HCT116 (cell line): Measurements from ENCODE around the gene TXNDC11. TPM values are rescaled to one million over a fixed set of nuclear protein-coding genes. Genes with fewer than 3 reads are reported as not detected.

Source experiments
- ATAC-seq: fragments of 200-7000 bp; cut with Tn5 transposase; 2 replicates; pipeline ENCODE4 v1.9.1; 2020; ENCODE audit warnings: mild to moderate bottlenecking, moderate library complexity
- BruUV-seq: library from RNA; stranded (reverse); fragments of 400-500 nt; replicated peaks from 2 replicates; lab custom pipeline; 2021; lab: Mats Ljungman, UMichigan
- CTCF ChIA-PET: fragments of 300-600 bp; sonication (Branson Sonifier 250); formaldehyde crosslinking; loops from one replicate; lab custom pipeline; 2021; ENCODE audit warnings: antibody characterized with exemption; lab: Charles Lee
- POLR2A ChIA-PET: fragments of 300-600, 350-600 bp; sonication (Branson Sonifier 250); formaldehyde crosslinking; loops from one replicate; lab custom pipeline; 2021; ENCODE audit warnings: antibody characterized with exemption; lab: Charles Lee
- RAD21 ChIA-PET, 2 experiments: fragments of 300-600 bp; sonication (Branson Sonifier 250); formaldehyde crosslinking; loops; one replicate each; lab custom pipeline; 2023; ENCODE audit warnings: low total read pairs in 2 of 2; ENCODE audit not compliant: uncharacterized antibody in 2 of 2, unreplicated experiment in 2 of 2, low non-redundant PET in 1 of 2; lab: Charles Lee
- DNase-seq: peaks from one replicate; pipeline ENCODE4 v3.0.0-alpha.2; 2010; ENCODE audit warnings: low read depth, low spot score
- H2AFZ ChIP-seq: fragments of 200-600 bp; shearing (Covaris generic), sonication (generic); 2 replicates; pipeline ENCODE4 v1.6.1; 2017; ENCODE audit warnings: low read depth, mixed run types, mixed read lengths, antibody characterized with exemption, low read length; ENCODE audit not compliant: poor library complexity, severe bottlenecking
- H3K27ac ChIP-seq: 2 replicates; pipeline ENCODE4 v1.5.1; 2012; ENCODE audit warnings: low read depth, low read length
- H3K27me3 ChIP-seq: fragments of 200-600 bp; sonication (generic); 2 replicates; pipeline ENCODE4 v1.6.1; 2016; ENCODE audit warnings: mixed run types, low read length, mixed read lengths; ENCODE audit not compliant: insufficient read depth
- H3K36me3 ChIP-seq, 2 experiments: fragments of 200-500 bp in 1 of 2; fragments of 200-600 bp in 1 of 2; sonication (Bioruptor generic) in 1 of 2; sonication (generic) in 1 of 2; 2 replicates each; pipeline versions ENCODE4 v1.5.1 to v1.6.1; 2014 to 2016; ENCODE audit warnings: low read length in 2 of 2, inconsistent platforms in 1 of 2, mixed read lengths in 1 of 2, mixed run types in 1 of 2; ENCODE audit not compliant: insufficient read depth in 2 of 2, control insufficient read depth in 1 of 2
- H3K4me1 ChIP-seq, 2 experiments: fragments of 200-600 bp in 1 of 2; sonication (generic) in 1 of 2; 2 replicates each; pipeline versions ENCODE4 v1.5.1 to v1.6.1; 2012 to 2017; ENCODE audit warnings: low read length in 2 of 2, inconsistent platforms in 1 of 2, mild to moderate bottlenecking in 1 of 2, mixed read lengths in 1 of 2, mixed run types in 1 of 2, moderate library complexity in 1 of 2; ENCODE audit not compliant: insufficient read depth in 2 of 2, control insufficient read depth in 1 of 2
- H3K4me2 ChIP-seq: fragments of 200-600 bp; sonication (generic); 2 replicates; pipeline ENCODE4 v1.6.1; 2017; ENCODE audit warnings: mixed run types, low read length, mixed read lengths
- H3K4me3 ChIP-seq, 2 experiments: fragments of 200-600 bp in 1 of 2; sonication (generic) in 1 of 2; replicated peaks in 1 of 2; 2 replicates each; pipeline ENCODE4 v1.5.1; 2011 to 2016; ENCODE audit warnings: low read length in 2 of 2, control low read depth in 1 of 2, low read depth in 1 of 2, mild to moderate bottlenecking in 1 of 2, mixed read lengths in 1 of 2, mixed run types in 1 of 2
- H3K79me2 ChIP-seq: fragments of 200-600 bp; sonication (generic); 2 replicates; pipeline ENCODE4 v1.6.1; 2017; ENCODE audit warnings: mild to moderate bottlenecking, mixed run types, low read length, moderate library complexity, mixed read lengths; ENCODE audit not compliant: insufficient read depth
- H3K9ac ChIP-seq: fragments of 200-600 bp; sonication (generic); 2 replicates; pipeline ENCODE4 v1.6.1; 2016; ENCODE audit warnings: low read length, mixed read lengths
- H3K9me2 ChIP-seq: fragments of 200-600 bp; sonication (generic), shearing (Covaris generic); 2 replicates; pipeline ENCODE4 v1.6.1; 2017; ENCODE audit warnings: mixed run types, mild to moderate bottlenecking, moderate library complexity; ENCODE audit not compliant: insufficient read depth
- H3K9me3 ChIP-seq, 2 experiments: fragments of 200-500 bp in 1 of 2; fragments of 200-600 bp in 1 of 2; sonication (Bioruptor generic) in 1 of 2; sonication (generic) in 1 of 2; 2 replicates each; pipeline ENCODE4 v1.6.1; 2014 to 2017; ENCODE audit warnings: low read length in 2 of 2, mixed read lengths in 2 of 2, inconsistent platforms in 1 of 2, low read depth in 1 of 2, mild to moderate bottlenecking in 1 of 2, mixed run types in 1 of 2, moderate library complexity in 1 of 2; ENCODE audit not compliant: control insufficient read depth in 1 of 2, insufficient read depth in 1 of 2
- H4K20me1 ChIP-seq: fragments of 200-600 bp; sonication (generic), shearing (Covaris generic); 2 replicates; pipeline ENCODE4 v1.6.1; 2017; ENCODE audit warnings: mixed run types, mild to moderate bottlenecking, moderate library complexity; ENCODE audit not compliant: insufficient read depth
- CBX3 ChIP-seq: IDR thresholded peaks from 2 replicates; pipeline ENCODE4 v1.6.1; 2012; ENCODE audit warnings: low read depth
- CTCF ChIP-seq, 3 experiments: fragments of 200-600 bp in 1 of 3; sonication (generic) in 1 of 3; IDR thresholded peaks in 2 of 3; conservative IDR thresholded peaks in 1 of 3; 2 replicates each; pipeline ENCODE4 v1.5.1; 2012 to 2017; ENCODE audit warnings: low read depth in 2 of 3, low read length in 2 of 3, antibody characterized with exemption in 1 of 3, borderline replicate concordance in 1 of 3, control low read depth in 1 of 3, mild to moderate bottlenecking in 1 of 3, mixed read lengths in 1 of 3, mixed run types in 1 of 3, moderate library complexity in 1 of 3; ENCODE audit not compliant: insufficient read depth in 1 of 3
- EGR1 ChIP-seq: IDR thresholded peaks from 2 replicates; pipeline ENCODE4 v1.6.1; 2012; ENCODE audit warnings: low read depth
- ELF1 ChIP-seq: IDR thresholded peaks from 2 replicates; pipeline ENCODE4 v1.6.1; 2012; ENCODE audit warnings: low read depth, borderline replicate concordance
- EZH2 ChIP-seq: fragments of 200-600 bp; sonication (generic); IDR thresholded peaks from 2 replicates; pipeline ENCODE4 v1.6.1; 2017; ENCODE audit warnings: antibody characterized with exemption, mixed run types
- EZH2phosphoT487 ChIP-seq: fragments of 200-600 bp; IDR thresholded peaks from 2 replicates; pipeline ENCODE4 v1.6.1; 2018; ENCODE audit warnings: antibody characterized with exemption, borderline replicate concordance
- FOSL1 ChIP-seq: IDR thresholded peaks from 2 replicates; pipeline ENCODE4 v1.6.1; 2012; ENCODE audit warnings: low read depth
- JUND ChIP-seq: IDR thresholded peaks from 2 replicates; pipeline ENCODE4 v1.6.1; 2012
- POLR2AphosphoS5 ChIP-seq: IDR thresholded peaks from 2 replicates; pipeline ENCODE4 v1.6.1; 2011; ENCODE audit warnings: mild to moderate bottlenecking, low read depth, low read length, moderate library complexity
- RAD21 ChIP-seq: IDR thresholded peaks from 2 replicates; pipeline ENCODE4 v1.6.1; 2012; ENCODE audit warnings: low read depth, mild to moderate bottlenecking
- SP1 ChIP-seq: IDR thresholded peaks from 2 replicates; pipeline ENCODE4 v1.6.1; 2012; ENCODE audit warnings: low read depth
- SRF ChIP-seq: IDR thresholded peaks from 2 replicates; pipeline ENCODE4 v1.6.1; 2012; ENCODE audit warnings: low read depth
- TCF7L2 ChIP-seq: IDR thresholded peaks from 2 replicates; pipeline ENCODE4 v1.7.0; 2011; ENCODE audit warnings: borderline replicate concordance, inconsistent platforms; ENCODE audit not compliant: insufficient read depth, insufficient read length; ENCODE audit errors: extremely low read depth
- intact Hi-C: fragments of 100-400 bp; cut with micrococcal nuclease; formaldehyde crosslinking; loops from 2 replicates; pipeline ENCODE4 v1.10.0; 2022
- total RNA-seq: library from RNA; stranded (reverse); gene quantifications from one replicate; pipeline ENCODE4 v1.2.1, GENCODE V29; 2021; ENCODE audit not compliant: unreplicated experiment
- TF ChIP-seq, protein P1 (sequence below): IDR thresholded peaks from 2 replicates; pipeline ENCODE4 v1.6.1; 2012; ENCODE audit warnings: low read depth
- TF ChIP-seq, protein P2 (sequence below): IDR thresholded peaks from 2 replicates; pipeline ENCODE4 v1.6.1; 2012

The TXNDC11 gene
- total RNA-seq, 1 experiment from 2014 or later: 26.8 TPM

- Histone ChIP-seq H3K27ac (no peak overlapping the region), H3K79me2 (peaks cover 10% of the 10 kb centered on the region), H2AFZ (no peak overlapping the region), H3K4me1 (no peaks in the 10 kb centered on the region), H3K36me3 (peaks cover 9 to 22% of the 10 kb centered on the region in 2 experiments; a peak in 3 of 4 replicates), H3K9me3 (no peaks in the 10 kb centered on the region), H3K9ac (no peak overlapping the region), H4K20me1 (no peaks in the 10 kb centered on the region), H3K4me3 (no peak overlapping the region), H3K4me2 (no peak overlapping the region), H3K27me3 (no peaks in the 10 kb centered on the region), H3K9me2 (no peaks in the 10 kb centered on the region)
- CTCF ChIA-PET: interaction anchor here (0.9 to 1.2 kb wide), 2 partner anchors 187 to 323 kb away, joined by 3 to 4 read pairs; no protein-coding TSS in a partner anchor
- DNase-seq (no peak), ATAC-seq (no peak)
- RAD21 ChIA-PET: no interaction called here
- no peak for TF ChIP-seq SP1
- TF ChIP-seq, protein P1, sequence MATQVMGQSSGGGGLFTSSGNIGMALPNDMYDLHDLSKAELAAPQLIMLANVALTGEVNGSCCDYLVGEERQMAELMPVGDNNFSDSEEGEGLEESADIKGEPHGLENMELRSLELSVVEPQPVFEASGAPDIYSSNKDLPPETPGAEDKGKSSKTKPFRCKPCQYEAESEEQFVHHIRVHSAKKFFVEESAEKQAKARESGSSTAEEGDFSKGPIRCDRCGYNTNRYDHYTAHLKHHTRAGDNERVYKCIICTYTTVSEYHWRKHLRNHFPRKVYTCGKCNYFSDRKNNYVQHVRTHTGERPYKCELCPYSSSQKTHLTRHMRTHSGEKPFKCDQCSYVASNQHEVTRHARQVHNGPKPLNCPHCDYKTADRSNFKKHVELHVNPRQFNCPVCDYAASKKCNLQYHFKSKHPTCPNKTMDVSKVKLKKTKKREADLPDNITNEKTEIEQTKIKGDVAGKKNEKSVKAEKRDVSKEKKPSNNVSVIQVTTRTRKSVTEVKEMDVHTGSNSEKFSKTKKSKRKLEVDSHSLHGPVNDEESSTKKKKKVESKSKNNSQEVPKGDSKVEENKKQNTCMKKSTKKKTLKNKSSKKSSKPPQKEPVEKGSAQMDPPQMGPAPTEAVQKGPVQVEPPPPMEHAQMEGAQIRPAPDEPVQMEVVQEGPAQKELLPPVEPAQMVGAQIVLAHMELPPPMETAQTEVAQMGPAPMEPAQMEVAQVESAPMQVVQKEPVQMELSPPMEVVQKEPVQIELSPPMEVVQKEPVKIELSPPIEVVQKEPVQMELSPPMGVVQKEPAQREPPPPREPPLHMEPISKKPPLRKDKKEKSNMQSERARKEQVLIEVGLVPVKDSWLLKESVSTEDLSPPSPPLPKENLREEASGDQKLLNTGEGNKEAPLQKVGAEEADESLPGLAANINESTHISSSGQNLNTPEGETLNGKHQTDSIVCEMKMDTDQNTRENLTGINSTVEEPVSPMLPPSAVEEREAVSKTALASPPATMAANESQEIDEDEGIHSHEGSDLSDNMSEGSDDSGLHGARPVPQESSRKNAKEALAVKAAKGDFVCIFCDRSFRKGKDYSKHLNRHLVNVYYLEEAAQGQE: no peak
- no TSS peak for BruUV-seq
- POLR2A ChIA-PET: interaction anchor here (0.6 to 0.8 kb wide), 2 partner anchors 12 to 44 kb away, joined by 3 to 4 read pairs; no protein-coding TSS in a partner anchor
- intact Hi-C loops: loop anchor here (10.0 kb wide), 1 partner anchor 754 kb away; no protein-coding TSS in a partner anchor
Measured at GRCh38 chr16:11719171-11719570, 23.5 kb downstream of the TXNDC11 start.

- intact Hi-C loops: loop anchor here (10.0 kb wide), 1 partner anchor 753 kb away; no protein-coding TSS in a partner anchor
- H3K36me3 ChIP-seq: peaks cover 11 to 20% of the 10 kb centered on the region in 2 experiments; a peak in 3 of 4 replicates
- no peaks in the 10 kb centered on the region for H3K9me2 ChIP-seq
- no peak overlapping the region for H3K9ac ChIP-seq
- H3K9me3 ChIP-seq: no peaks in the 10 kb centered on the region
- ATAC-seq (no peak), DNase-seq (no peak)
- POLR2A ChIA-PET: interaction anchor here (1.0 kb wide), 1 partner anchor 25 kb away, joined by 3 read pairs; the partner anchor contains the start of gene TXNDC11
- H3K27me3 ChIP-seq: no peaks in the 10 kb centered on the region
- H3K4me1 ChIP-seq: no peaks in the 10 kb centered on the region
- no peak overlapping the region for H3K4me3 ChIP-seq
- H3K27ac ChIP-seq: no peak overlapping the region
- no peak overlapping the region for H2AFZ ChIP-seq
- CTCF ChIA-PET: interaction anchor here (0.7 kb wide), 1 partner anchor 186 kb away, joined by 5 read pairs; no protein-coding TSS in a partner anchor
- H4K20me1 ChIP-seq: no peaks in the 10 kb centered on the region
- peaks cover 14% of the 10 kb centered on the region for H3K79me2 ChIP-seq
- RAD21 ChIA-PET: no interaction called here
- TF ChIP-seq EZH2 (no peak), TCF7L2 (no peak), RAD21 (no peak), CBX3 (no peak), SRF (no peak), ELF1 (no peak), SP1 (no peak), JUND (no peak), EZH2phosphoT487 (no peak), FOSL1 (no peak), POLR2AphosphoS5 (no peak), CTCF (IDR thresholded peaks at IDR 0.05 in 2 of 3, conservative IDR thresholded peaks at IDR 0.05 in 1 of 3; ENCODE audit: borderline replicate concordance in 1 of 3, insufficient read depth in 1 of 3, low read depth in 2 of 3, low read length in 2 of 3) (no peak), EGR1 (no peak)
- TF ChIP-seq, protein P2, sequence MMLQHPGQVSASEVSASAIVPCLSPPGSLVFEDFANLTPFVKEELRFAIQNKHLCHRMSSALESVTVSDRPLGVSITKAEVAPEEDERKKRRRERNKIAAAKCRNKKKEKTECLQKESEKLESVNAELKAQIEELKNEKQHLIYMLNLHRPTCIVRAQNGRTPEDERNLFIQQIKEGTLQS: no peak
- BruUV-seq: no TSS peak
- H3K4me2 ChIP-seq: no peak overlapping the region
Measured at GRCh38 chr16:11717811-11718210, 24.8 kb downstream of the TXNDC11 start.
